Measurements from ENCODE around the gene OSBPL9.
A peak's percentile ranks its signal among the peaks of the same experiment; 100 is the strongest.
"Not testable (repeated sequence)": the region's sequence is repeated elsewhere in the genome, so short reads cannot be mapped to it uniquely, and the experiment has no call there.

Gene OSBPL9

GRCh38 chr1:51671527-51672325 lies 54.8 kb downstream of the OSBPL9 start:
- DNase-seq, result no peak

GRCh38 chr1:51673279-51673678 lies 56.4 kb downstream of the OSBPL9 start:
- DNase-seq, result no peak

GRCh38 chr1:51675177-51675780 lies 58.4 kb downstream of the OSBPL9 start:
- no peak for DNase-seq

- no peak for DNase-seq
Observed at GRCh38 chr1:51679435-51679834, 62.5 kb downstream of the OSBPL9 start.

GRCh38 chr1:51684776-51685175 lies 67.9 kb downstream of the OSBPL9 start:
- DNase-seq, result no peak

- peak in 1 of 2 experiments; percentile 25 for DNase-seq
Observed at GRCh38 chr1:51686450-51686849, 69.6 kb downstream of the OSBPL9 start.

- no peak for DNase-seq
Observed at GRCh38 chr1:51689075-51689440, 72.2 kb downstream of the OSBPL9 start.

- no peak for DNase-seq
Observed at GRCh38 chr1:51689643-51690042, 72.8 kb downstream of the OSBPL9 start.

- no peak for DNase-seq
Observed at GRCh38 chr1:51690285-51690961, 73.5 kb downstream of the OSBPL9 start.

- DNase-seq, result no peak
Observed at GRCh38 chr1:51691920-51692319, 75.0 kb downstream of the OSBPL9 start.

- DNase-seq, result no peak
Observed at GRCh38 chr1:51693419-51694155, 76.7 kb downstream of the OSBPL9 start.

GRCh38 chr1:51697166-51697565 lies 80.3 kb downstream of the OSBPL9 start:
- DNase-seq, result no peak

- DNase-seq, result no peak
Observed at GRCh38 chr1:51699391-51699790, 82.5 kb downstream of the OSBPL9 start.

- not testable (repeated sequence) for DNase-seq
Observed at GRCh38 chr1:51701782-51702181, 84.9 kb downstream of the OSBPL9 start.

GRCh38 chr1:51702220-51702619 lies 85.3 kb downstream of the OSBPL9 start:
- not testable (repeated sequence) for DNase-seq

- DNase-seq, result no peak
Observed at GRCh38 chr1:51705035-51705434, 88.1 kb downstream of the OSBPL9 start.

- no peak for DNase-seq
Observed at GRCh38 chr1:51708911-51709760, 92.2 kb downstream of the OSBPL9 start.

- DNase-seq, result no peak
Observed at GRCh38 chr1:51709951-51710350, 93.1 kb downstream of the OSBPL9 start.

GRCh38 chr1:51712590-51712989 lies 95.7 kb downstream of the OSBPL9 start:
- DNase-seq, result no peak

- no peak for DNase-seq
Observed at GRCh38 chr1:51714374-51715019, 97.6 kb downstream of the OSBPL9 start.

GRCh38 chr1:51715369-51715768 lies 98.5 kb downstream of the OSBPL9 start:
- DNase-seq, result no peak

- DNase-seq, result no peak
Observed at GRCh38 chr1:51716746-51717145, 99.9 kb downstream of the OSBPL9 start.

All from activated T-cell treated with anti-CD3 and anti-CD28 coated beads, Interleukin-2, amount 50 U/mL, for 48 hours (primary cell).